ENCODE results near the gene DPP9. TPM values are rescaled to one million over a fixed set of nuclear protein-coding genes. Genes with fewer than 3 reads are reported as not detected.

Gene DPP9
- total RNA-seq, 1 experiment from 2014 or later: 34.8 TPM

Small RNAs within 50 kb of the gene (small RNA-seq; reads per million reads assigned to genes)
- not detected for gene MIR7-3

Other genes starting within 250 kb of the DPP9 start
- not detected in 2 replicates for gene PLIN4, start 205.4 kb downstream of the DPP9 start, total RNA-seq (2014; rRNA removed; shearing (Covaris generic); ENCODE audit: low replicate concordance)
- not detected in 2 replicates for gene PLIN5, start 188.6 kb downstream of the DPP9 start, total RNA-seq (2014; rRNA removed; shearing (Covaris generic); ENCODE audit: low replicate concordance)
- gene LRG1, start 183.8 kb downstream of the DPP9 start, total RNA-seq (2014; rRNA removed; shearing (Covaris generic); ENCODE audit: low replicate concordance): 0.11 and 0.14 TPM in 2 replicates
- gene SEMA6B, start 164.2 kb downstream of the DPP9 start, total RNA-seq (2014; rRNA removed; shearing (Covaris generic); ENCODE audit: low replicate concordance): not detected in 2 replicates
- gene TNFAIP8L1, start 84.3 kb downstream of the DPP9 start, total RNA-seq (2014; rRNA removed; shearing (Covaris generic); ENCODE audit: low replicate concordance): 1.8 and 9.0 TPM in 2 replicates
- 30.8 and 63.4 TPM in 2 replicates for gene MYDGF, start 53.5 kb downstream of the DPP9 start, total RNA-seq (2014; rRNA removed; shearing (Covaris generic); ENCODE audit: low replicate concordance)
- 7.8 and 12.5 TPM in 2 replicates for gene FEM1A, start 67.9 kb upstream of the DPP9 start, total RNA-seq (2014; rRNA removed; shearing (Covaris generic); ENCODE audit: low replicate concordance)
- gene TICAM1, start 107.9 kb upstream of the DPP9 start, total RNA-seq (2014; rRNA removed; shearing (Covaris generic); ENCODE audit: low replicate concordance): 2.1 and 2.7 TPM in 2 replicates
- 28.7 and 68.1 TPM in 2 replicates for gene PLIN3, start 143.8 kb upstream of the DPP9 start, total RNA-seq (2014; rRNA removed; shearing (Covaris generic); ENCODE audit: low replicate concordance)
- not detected in 2 replicates for gene ARRDC5, start 179.1 kb upstream of the DPP9 start, total RNA-seq (2014; rRNA removed; shearing (Covaris generic); ENCODE audit: low replicate concordance)
- gene UHRF1, start 185.7 kb upstream of the DPP9 start, total RNA-seq (2014; rRNA removed; shearing (Covaris generic); ENCODE audit: low replicate concordance): 13.6 and 28.5 TPM in 2 replicates
- 50.8 and 59.7 TPM in 2 replicates for gene KDM4B, start 245.3 kb upstream of the DPP9 start, total RNA-seq (2014; rRNA removed; shearing (Covaris generic); ENCODE audit: low replicate concordance)